CD4-positive, alpha-beta T cell (primary cell): Measurements from ENCODE around the gene TRIM67. TPM values are rescaled to one million over a fixed set of nuclear protein-coding genes. Genes with fewer than 3 reads are reported as not detected.

Experiments
- ATAC-seq: fragments of 200-7000 bp; cut with Tn5 transposase; one replicate; pipeline ENCODE4 v1.10.0; 2022; ENCODE audit warnings: mild to moderate bottlenecking; ENCODE audit not compliant: poor library complexity
- CTCF ChIA-PET: fragments of 350-600 bp; sonication (Branson Sonifier 250); formaldehyde crosslinking; loops from one replicate; lab custom pipeline; 2021; ENCODE audit warnings: antibody characterized with exemption, inconsistent platforms; lab: Charles Lee
- POLR2A ChIA-PET: fragments of 350-600 bp; sonication (Branson Sonifier 250); formaldehyde crosslinking; loops from one replicate; lab custom pipeline; 2021; ENCODE audit warnings: antibody characterized with exemption, inconsistent platforms; lab: Charles Lee
- DNase-seq, 14 experiments: peaks; one replicate each; pipeline ENCODE4 v3.0.0-alpha.2; 2013 to 2020; ENCODE audit warnings: mixed read lengths in 2 of 14
- H3K27ac ChIP-seq, 2 donors: one replicate each; pipeline versions ENCODE4 v1.5.1 to v1.7.0; 2013; ENCODE audit warnings: low read length in 2 of 2, low read depth in 1 of 2, mild to moderate bottlenecking in 1 of 2
- H3K27me3 ChIP-seq, 2 experiments: 1 replicate in 1 of 2; 2 replicates in 1 of 2; pipeline versions ENCODE4 v1.6.1 to v1.7.0; 2013; ENCODE audit warnings: low read length in 2 of 2, control low read depth in 1 of 2, mild to moderate bottlenecking in 1 of 2, moderate library complexity in 1 of 2; ENCODE audit not compliant: insufficient read depth in 2 of 2, control insufficient read depth in 1 of 2
- H3K36me3 ChIP-seq: one replicate; pipeline ENCODE4 v1.6.1; 2013; ENCODE audit warnings: low read length, control low read depth; ENCODE audit not compliant: insufficient read depth
- H3K4me1 ChIP-seq: one replicate; pipeline ENCODE4 v1.6.1; 2013; ENCODE audit warnings: low read length, control low read depth; ENCODE audit not compliant: insufficient read depth
- H3K4me3 ChIP-seq: one replicate; pipeline ENCODE4 v1.5.1; 2013; ENCODE audit warnings: mild to moderate bottlenecking, low read length, moderate library complexity
- H3K9me3 ChIP-seq, 2 experiments: 1 replicate in 1 of 2; 2 replicates in 1 of 2; pipeline versions ENCODE4 v1.6.1 to v1.7.0; 2013; ENCODE audit warnings: low read length in 2 of 2, mild to moderate bottlenecking in 2 of 2, control low read depth in 1 of 2, moderate library complexity in 1 of 2; ENCODE audit not compliant: control insufficient read depth in 1 of 2, insufficient read depth in 1 of 2
- H3K27ac Mint-ChIP-seq: one replicate; pipeline ENCODE4 v1.8.0; 2020; ENCODE audit warnings: mixed read lengths
- H3K27me3 Mint-ChIP-seq: one replicate; pipeline ENCODE4 v1.8.0; 2021; ENCODE audit warnings: mixed read lengths
- H3K36me3 Mint-ChIP-seq: one replicate; pipeline ENCODE4 v1.8.0; 2021; ENCODE audit warnings: low read depth, mixed read lengths
- H3K4me1 Mint-ChIP-seq: one replicate; pipeline ENCODE4 v1.8.0; 2021; ENCODE audit warnings: low read depth, mixed read lengths
- H3K4me3 Mint-ChIP-seq: one replicate; pipeline ENCODE4 v1.8.0; 2020; ENCODE audit warnings: mild to moderate bottlenecking, mixed read lengths
- H3K9me3 Mint-ChIP-seq: one replicate; pipeline ENCODE4 v1.8.0; 2020; ENCODE audit warnings: mixed read lengths
- intact Hi-C, 2 experiments: fragments of 100-400 bp; cut with DNase I in 1 of 2; cut with micrococcal nuclease in 1 of 2; formaldehyde crosslinking; loops; one replicate each; pipeline versions ENCODE4 v1.15.1 to v1.9.0; 2023 to 2025; cut with DNase I, micrococcal nuclease
- total RNA-seq, 174 experiments: library from RNA in 2 of 174; stranded (reverse) in 2 of 174; gene quantifications; one replicate each; pipeline ENCODE4 v1.2.3 and lab custom pipeline; 2021 to 2026
- TF ChIP-seq, protein P1 (sequence below): fragments of 200-600 bp; IDR thresholded peaks from one replicate; pipeline ENCODE4 v1.8.0; 2022; ENCODE audit warnings: antibody characterized with exemption, mild to moderate bottlenecking

Gene TRIM67
- total RNA-seq, 2 experiments from 2014 or later: not detected

DNA sequence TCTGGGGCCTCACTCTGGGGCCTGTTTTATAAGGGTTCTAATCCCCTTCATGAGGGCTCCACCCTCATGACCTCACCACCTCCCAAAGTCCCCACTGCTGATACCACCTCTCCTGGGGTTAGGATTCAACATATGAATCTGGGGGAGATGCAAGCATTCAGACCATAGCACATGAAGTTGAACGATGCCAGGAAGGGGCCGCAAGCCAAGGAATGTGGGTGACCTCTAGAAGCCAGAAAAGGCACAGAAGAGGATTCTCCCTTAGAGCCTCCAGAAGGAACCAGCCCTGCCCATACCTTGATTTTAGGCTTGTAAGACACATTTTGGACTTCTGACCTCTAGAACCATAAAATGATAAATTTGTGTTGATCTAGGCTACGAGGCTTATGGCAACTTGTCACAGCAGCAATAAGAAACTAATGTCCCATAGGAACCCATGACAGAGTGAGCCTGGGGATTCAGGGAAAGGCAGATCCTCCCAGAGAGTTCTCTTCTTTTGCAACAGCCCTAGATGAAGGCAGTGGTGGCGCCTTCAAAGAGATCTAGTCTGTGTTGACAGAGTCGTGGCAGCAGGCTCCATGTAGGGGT lies 27.9 kb downstream of the TRIM67 start:
- no peaks in the 10 kb centered on the region for H3K4me1 ChIP-seq
- peaks cover 2% of the 10 kb centered on the region for H3K9me3 Mint-ChIP-seq
- H3K4me3 Mint-ChIP-seq: no peak overlapping the region
- H3K27ac Mint-ChIP-seq: no peak overlapping the region
- H3K4me1 Mint-ChIP-seq: no peaks in the 10 kb centered on the region
- H3K36me3 Mint-ChIP-seq: no peaks in the 10 kb centered on the region
- H3K27me3 Mint-ChIP-seq: peaks cover 41% of the 10 kb centered on the region
- DNase-seq: no peak
- ChIA-PET CTCF (no interaction called here), POLR2A (no interaction called here)
- H3K4me3 ChIP-seq: no peak overlapping the region
- peaks cover 7 to 27% of the 10 kb centered on the region in 2 experiments for H3K27me3 ChIP-seq
- intact Hi-C loops: no loop called here
- no peak overlapping the region for H3K27ac ChIP-seq
- no peak for ATAC-seq
- TF ChIP-seq, protein P1, sequence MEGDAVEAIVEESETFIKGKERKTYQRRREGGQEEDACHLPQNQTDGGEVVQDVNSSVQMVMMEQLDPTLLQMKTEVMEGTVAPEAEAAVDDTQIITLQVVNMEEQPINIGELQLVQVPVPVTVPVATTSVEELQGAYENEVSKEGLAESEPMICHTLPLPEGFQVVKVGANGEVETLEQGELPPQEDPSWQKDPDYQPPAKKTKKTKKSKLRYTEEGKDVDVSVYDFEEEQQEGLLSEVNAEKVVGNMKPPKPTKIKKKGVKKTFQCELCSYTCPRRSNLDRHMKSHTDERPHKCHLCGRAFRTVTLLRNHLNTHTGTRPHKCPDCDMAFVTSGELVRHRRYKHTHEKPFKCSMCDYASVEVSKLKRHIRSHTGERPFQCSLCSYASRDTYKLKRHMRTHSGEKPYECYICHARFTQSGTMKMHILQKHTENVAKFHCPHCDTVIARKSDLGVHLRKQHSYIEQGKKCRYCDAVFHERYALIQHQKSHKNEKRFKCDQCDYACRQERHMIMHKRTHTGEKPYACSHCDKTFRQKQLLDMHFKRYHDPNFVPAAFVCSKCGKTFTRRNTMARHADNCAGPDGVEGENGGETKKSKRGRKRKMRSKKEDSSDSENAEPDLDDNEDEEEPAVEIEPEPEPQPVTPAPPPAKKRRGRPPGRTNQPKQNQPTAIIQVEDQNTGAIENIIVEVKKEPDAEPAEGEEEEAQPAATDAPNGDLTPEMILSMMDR: no peak
- peaks cover 0 to 3% of the 10 kb centered on the region in 2 experiments for H3K9me3 ChIP-seq
- no peaks in the 10 kb centered on the region for H3K36me3 ChIP-seq

DNA sequence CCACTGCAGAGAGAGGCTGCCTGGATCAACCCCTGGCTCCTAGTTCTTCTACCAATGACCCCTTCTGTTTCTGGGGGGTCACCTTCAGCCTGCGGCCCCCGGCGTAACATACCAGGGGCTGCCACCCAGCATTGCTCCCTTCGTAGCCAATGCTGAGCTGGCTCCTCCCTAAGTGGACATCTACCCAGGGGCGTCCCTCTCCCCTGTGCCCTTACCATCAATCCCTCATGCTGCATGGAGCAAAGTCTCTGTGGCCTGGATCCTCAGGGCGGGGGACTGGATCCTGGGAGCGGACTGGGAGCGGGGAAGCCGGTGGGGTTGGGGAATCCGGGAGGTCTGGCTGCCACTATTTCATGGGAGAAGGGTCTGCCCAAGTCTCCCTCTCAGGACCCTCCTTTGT lies 28.6 kb downstream of the TRIM67 start:
- H3K36me3 Mint-ChIP-seq: no peaks in the 10 kb centered on the region
- no peak overlapping the region for H3K27ac Mint-ChIP-seq
- intact Hi-C loops: no loop called here
- peaks cover 0 to 3% of the 10 kb centered on the region in 2 experiments for H3K9me3 ChIP-seq
- ATAC-seq: no peak
- no peak for DNase-seq
- peaks cover 40% of the 10 kb centered on the region for H3K27me3 Mint-ChIP-seq
- H3K9me3 Mint-ChIP-seq: peaks cover 2% of the 10 kb centered on the region
- no peaks in the 10 kb centered on the region for H3K4me1 ChIP-seq
- no peak overlapping the region for H3K27ac ChIP-seq
- TF ChIP-seq, protein P1: no peak
- no peaks in the 10 kb centered on the region for H3K4me1 Mint-ChIP-seq
- H3K4me3 ChIP-seq: no peak overlapping the region
- no peaks in the 10 kb centered on the region for H3K36me3 ChIP-seq
- CTCF ChIA-PET: no interaction called here
- POLR2A ChIA-PET: no interaction called here
- no peak overlapping the region for H3K4me3 Mint-ChIP-seq
- H3K27me3 ChIP-seq: peaks cover 9 to 21% of the 10 kb centered on the region in 2 experiments

DNA sequence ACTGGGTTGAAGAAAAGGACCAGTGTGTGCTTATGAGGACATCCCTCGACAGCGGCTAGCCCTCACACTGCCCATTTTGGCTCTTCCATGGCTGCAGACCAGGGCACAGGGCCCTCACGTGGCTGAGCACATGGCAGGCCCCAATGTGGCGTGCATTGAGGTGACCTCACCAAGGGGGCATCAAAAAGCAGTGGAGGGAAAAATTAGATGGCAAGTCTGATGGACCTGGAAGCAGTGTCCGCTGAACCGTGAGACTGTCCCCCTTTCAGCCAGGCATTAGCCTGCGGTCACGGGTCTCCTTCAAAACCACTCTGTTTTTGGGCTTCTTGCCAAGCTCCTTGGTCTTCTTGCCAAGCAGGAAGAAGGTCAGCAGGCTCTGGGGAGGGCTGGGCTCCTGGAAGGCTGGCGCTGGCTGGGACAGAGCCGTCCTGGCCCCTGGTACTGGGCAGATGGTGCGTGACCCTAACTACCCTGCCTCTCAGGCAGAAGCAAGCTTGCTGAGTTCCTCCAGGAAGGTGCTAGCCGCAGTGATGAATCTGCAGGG lies 30.8 kb downstream of the TRIM67 start:
- no peak for DNase-seq
- TF ChIP-seq, protein P1: no peak
- no peak overlapping the region for H3K27ac Mint-ChIP-seq
- Histone ChIP-seq H3K4me1 (no peaks in the 10 kb centered on the region), H3K27me3 (peaks cover 7% of the 10 kb centered on the region in 2 experiments), H3K27ac (no peak overlapping the region), H3K9me3 (no peaks in the 10 kb centered on the region), H3K36me3 (no peaks in the 10 kb centered on the region), H3K4me3 (no peak overlapping the region)
- H3K27me3 Mint-ChIP-seq: peaks cover 23% of the 10 kb centered on the region
- CTCF ChIA-PET: no interaction called here
- H3K4me3 Mint-ChIP-seq: no peak overlapping the region
- no peak for ATAC-seq
- intact Hi-C loops: no loop called here
- no peaks in the 10 kb centered on the region for H3K4me1 Mint-ChIP-seq
- H3K9me3 Mint-ChIP-seq: peaks cover 2% of the 10 kb centered on the region
- POLR2A ChIA-PET: no interaction called here
- H3K36me3 Mint-ChIP-seq: no peaks in the 10 kb centered on the region
